OCI-LY1 (cell line): ENCODE data around the gene ERCC4.

Experiments
- CTCF ChIP-seq: fragments of 200-600 bp; sonication (generic), shearing (Covaris generic); IDR thresholded peaks from 2 replicates; pipeline ENCODE4 v1.5.1; 2017; ENCODE audit warnings: mild to moderate bottlenecking, antibody characterized with exemption, low read length, moderate library complexity, mixed read lengths
- EZH2 ChIP-seq: fragments of 200-600 bp; sonication (generic), shearing (Covaris generic); IDR thresholded peaks from 2 replicates; pipeline ENCODE4 v1.8.0; 2017; ENCODE audit warnings: borderline replicate concordance, mixed run types, mild to moderate bottlenecking, antibody characterized with exemption, low read length, moderate library complexity, mixed read lengths

- TF ChIP-seq CTCF (no peak), EZH2 (no peak)
Measured at GRCh38 chr16:13988038-13988437, 68.1 kb downstream of the ERCC4 start.
